Coronary artery (tissue), 2 donors: ENCODE results near the gene TMPRSS4.

Experiments used
- DNase-seq: peaks from one replicate; pipeline ENCODE4 v3.0.0-alpha.2; 2017; ENCODE audit warnings: low spot score
- H3K27ac ChIP-seq, 2 donors: fragments of 200-600 bp; sonication (generic); one replicate each; pipeline ENCODE4 v1.5.1; 2016 to 2019
- H3K4me3 ChIP-seq: fragments of 200-600 bp; sonication (generic); 2 replicates; pipeline ENCODE4 v1.5.1; 2016; ENCODE audit warnings: mild to moderate bottlenecking, moderate library complexity
- TF ChIP-seq, protein P1 (sequence below): fragments of 200-600 bp; sonication (generic); IDR thresholded peaks from one replicate; pipeline ENCODE4 v1.5.1; 2019; ENCODE audit warnings: antibody characterized with exemption

TMPRSS4 gene

DNA sequence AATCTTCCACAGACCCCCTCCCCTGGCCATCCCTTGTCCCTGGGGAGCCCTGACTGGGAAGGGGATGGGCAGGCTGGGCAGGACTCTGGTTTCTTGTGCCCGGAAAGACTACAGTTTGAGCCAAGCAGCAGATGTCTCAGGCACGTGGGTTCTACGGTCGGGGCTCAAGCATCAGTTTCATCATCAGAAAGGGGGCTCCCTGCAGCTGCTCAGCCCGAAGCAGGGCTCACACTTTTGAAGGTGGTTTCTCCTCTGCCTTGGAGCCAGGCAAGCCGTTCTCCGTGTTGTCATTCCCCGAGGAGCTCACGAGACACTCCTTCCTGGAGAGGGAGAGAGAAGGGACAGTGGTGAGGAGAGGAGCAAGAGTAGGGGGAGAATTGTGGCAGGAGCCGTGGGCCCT, 59.9 kb downstream of the TMPRSS4 start:
- TF ChIP-seq, protein P1, sequence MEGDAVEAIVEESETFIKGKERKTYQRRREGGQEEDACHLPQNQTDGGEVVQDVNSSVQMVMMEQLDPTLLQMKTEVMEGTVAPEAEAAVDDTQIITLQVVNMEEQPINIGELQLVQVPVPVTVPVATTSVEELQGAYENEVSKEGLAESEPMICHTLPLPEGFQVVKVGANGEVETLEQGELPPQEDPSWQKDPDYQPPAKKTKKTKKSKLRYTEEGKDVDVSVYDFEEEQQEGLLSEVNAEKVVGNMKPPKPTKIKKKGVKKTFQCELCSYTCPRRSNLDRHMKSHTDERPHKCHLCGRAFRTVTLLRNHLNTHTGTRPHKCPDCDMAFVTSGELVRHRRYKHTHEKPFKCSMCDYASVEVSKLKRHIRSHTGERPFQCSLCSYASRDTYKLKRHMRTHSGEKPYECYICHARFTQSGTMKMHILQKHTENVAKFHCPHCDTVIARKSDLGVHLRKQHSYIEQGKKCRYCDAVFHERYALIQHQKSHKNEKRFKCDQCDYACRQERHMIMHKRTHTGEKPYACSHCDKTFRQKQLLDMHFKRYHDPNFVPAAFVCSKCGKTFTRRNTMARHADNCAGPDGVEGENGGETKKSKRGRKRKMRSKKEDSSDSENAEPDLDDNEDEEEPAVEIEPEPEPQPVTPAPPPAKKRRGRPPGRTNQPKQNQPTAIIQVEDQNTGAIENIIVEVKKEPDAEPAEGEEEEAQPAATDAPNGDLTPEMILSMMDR, result no peak
- no peak for DNase-seq
- Histone ChIP-seq H3K27ac (no peak overlapping the region), H3K4me3 (no peak overlapping the region)

DNA sequence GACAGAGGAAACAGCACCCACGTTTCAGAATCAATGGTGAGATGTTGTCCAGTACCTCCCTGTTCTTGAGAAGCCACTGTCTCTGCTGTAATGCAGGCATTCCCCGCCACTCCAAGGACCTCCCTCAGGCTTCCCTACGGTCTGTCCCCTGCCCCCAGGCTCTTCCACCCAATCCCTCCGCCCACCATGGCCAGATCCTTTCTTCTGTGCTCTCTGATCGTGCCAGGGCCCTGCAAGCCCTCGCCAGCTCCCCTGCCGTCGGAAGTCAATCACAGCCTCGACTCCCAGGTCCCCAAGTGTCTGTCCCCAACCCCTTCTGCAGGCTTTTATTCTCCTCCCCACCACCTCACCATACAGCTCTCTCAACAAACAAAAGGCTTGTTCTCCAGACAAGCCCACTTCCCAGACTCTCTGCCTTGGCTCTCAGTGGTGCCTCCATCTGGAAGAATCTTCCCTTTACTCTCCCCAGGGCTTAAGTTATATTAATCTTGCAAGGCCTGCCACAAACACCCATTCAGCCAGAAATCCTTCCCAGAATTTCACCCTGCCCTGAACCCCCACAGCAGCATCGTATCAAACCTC, 62.1 kb downstream of the TMPRSS4 start:
- DNase-seq, result no peak
- TF ChIP-seq, protein P1, result no peak

DNA sequence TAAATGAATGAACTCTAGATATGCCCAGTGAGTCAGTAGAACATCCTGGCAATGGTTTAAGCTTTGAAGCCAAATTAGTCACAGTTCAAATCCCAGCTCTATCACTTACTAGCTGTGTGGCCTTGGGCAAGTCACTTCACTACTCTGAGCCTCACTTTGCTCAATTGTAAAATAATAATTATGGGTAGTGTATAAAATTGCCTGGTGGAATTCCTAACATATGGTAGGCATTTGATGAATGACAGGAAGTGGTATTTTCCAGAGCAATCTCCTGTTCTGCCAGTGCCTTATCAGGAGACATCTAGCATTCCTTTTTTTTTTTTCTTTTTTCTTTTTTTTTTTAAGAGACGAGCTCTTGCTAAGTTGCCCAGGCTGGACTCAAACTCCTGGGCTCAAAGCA, 62.7 kb downstream of the TMPRSS4 start:
- Histone ChIP-seq H3K4me3 (no peak overlapping the region), H3K27ac (no peak overlapping the region)
- DNase-seq, result no peak
- TF ChIP-seq, protein P1, result no peak

More for the DNA sequence above, 62.1 kb downstream of the TMPRSS4 start:
- Histone ChIP-seq H3K27ac (no peak overlapping the region), H3K4me3 (no peak overlapping the region)

DNA sequence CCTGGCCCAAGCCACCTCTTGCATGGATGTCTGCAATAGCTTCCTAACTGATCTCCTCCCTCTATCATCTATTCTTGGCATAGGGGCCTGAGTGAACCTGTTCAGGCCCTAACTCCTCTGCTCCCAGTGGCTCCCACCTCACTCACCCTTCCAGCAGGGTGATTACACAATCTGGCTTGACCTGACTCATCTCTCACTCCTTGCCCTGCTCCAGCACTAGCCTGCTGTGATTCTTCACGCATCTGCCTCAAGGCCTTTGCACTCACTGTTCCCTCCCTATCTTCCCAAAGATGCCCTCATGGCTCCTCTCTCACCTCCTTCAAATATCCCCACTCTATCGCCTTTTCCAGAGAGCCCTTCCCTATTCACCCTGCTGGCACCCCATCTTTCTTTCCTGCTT, 65.2 kb downstream of the TMPRSS4 start:
- DNase-seq, result no peak
- Histone ChIP-seq H3K4me3 (no peak overlapping the region), H3K27ac (no peak overlapping the region)
- TF ChIP-seq, protein P1, result no peak

DNA sequence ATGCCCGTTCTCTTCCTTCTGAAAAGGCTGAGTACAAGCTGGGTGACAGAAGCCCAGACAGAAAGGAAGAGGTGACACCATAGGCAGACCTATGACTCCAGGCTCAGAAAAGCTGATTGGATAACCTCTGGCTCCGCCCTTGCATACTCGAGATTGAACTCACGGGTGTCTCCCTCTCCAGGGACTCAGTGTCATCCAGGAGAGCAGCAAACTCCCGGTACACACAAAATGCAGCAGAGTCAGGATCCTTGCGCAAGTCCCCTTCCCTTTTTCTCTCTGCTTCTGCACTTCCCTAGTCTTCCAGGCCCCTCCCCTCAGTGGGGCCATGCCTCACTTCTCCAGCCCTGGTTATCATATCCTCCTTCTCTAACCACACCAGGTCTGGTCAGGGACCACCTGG, 65.9 kb downstream of the TMPRSS4 start:
- TF ChIP-seq, protein P1, result no peak
- Histone ChIP-seq H3K4me3 (no peak overlapping the region), H3K27ac (no peak overlapping the region)
- DNase-seq, result no peak

DNA sequence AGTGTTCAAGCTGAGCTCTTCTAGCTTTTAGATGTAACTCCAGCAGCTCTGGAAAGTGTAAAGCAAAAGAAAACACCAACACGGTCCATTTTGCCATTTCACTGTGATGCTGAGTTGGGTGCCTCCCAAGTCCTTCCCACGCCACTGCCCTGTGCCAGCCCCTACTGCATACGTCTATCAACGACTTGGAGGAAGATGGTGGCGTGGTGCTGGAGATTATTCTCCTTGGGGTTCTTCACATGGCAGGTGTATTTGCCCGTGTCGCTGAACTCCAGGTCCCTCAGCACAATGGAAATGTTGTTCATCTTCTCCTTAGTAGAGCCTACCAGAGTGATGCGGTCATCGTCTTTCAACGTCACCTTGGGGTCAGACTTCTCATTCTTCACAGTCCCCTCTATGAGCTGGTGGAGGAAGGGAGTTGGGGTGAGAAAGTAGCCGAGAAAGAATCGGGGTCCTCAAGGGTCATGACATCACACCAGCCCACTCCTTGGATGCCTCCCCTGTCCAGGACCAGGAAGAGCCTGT, 66.8 kb downstream of the TMPRSS4 start:
- no peak overlapping the region for H3K4me3 ChIP-seq
- no peak overlapping the region for H3K27ac ChIP-seq
- TF ChIP-seq, protein P1, result no peak
- no peak for DNase-seq
